Right atrium auricular region (tissue), 2 donors: Measurements from ENCODE around the gene PI4KB. TPM values are rescaled to one million over a fixed set of nuclear protein-coding genes. Genes with fewer than 3 reads are reported as not detected.

Source experiments
- DNase-seq: peaks from one replicate; pipeline ENCODE4 v3.0.0-alpha.2; 2019; ENCODE audit warnings: low spot score
- H3K27ac ChIP-seq, 2 donors: fragments of 200-600 bp; sonication (generic); 1 replicate in 1 of 2; 2 replicates in 1 of 2; pipeline ENCODE4 v1.5.1; 2016 to 2019
- H3K27me3 ChIP-seq, 2 donors: fragments of 200-600 bp; sonication (generic); one replicate each; pipeline versions ENCODE4 v1.5.1 to v1.6.0; 2017 to 2019
- H3K36me3 ChIP-seq: fragments of 200-600 bp; sonication (generic); one replicate; pipeline ENCODE4 v1.5.1; 2016
- H3K4me1 ChIP-seq, 2 donors: fragments of 200-600 bp; sonication (generic); one replicate each; pipeline versions ENCODE4 v1.5.1 to v1.6.0; 2017 to 2019
- H3K4me3 ChIP-seq, 2 donors: fragments of 200-600 bp; sonication (generic); 1 replicate in 1 of 2; 2 replicates in 1 of 2; pipeline ENCODE4 v1.5.1; 2017 to 2019; ENCODE audit warnings: mild to moderate bottlenecking in 1 of 2, moderate library complexity in 1 of 2
- H3K9me3 ChIP-seq, 2 donors: fragments of 200-600 bp; sonication (generic); one replicate each; pipeline ENCODE4 v1.5.1; 2019
- CTCF ChIP-seq, 2 donors: fragments of 200-600 bp; sonication (generic); IDR thresholded peaks; one replicate each; pipeline ENCODE4 v1.5.1; 2019; ENCODE audit warnings: antibody characterized with exemption in 2 of 2
- total RNA-seq, 2 donors: library from RNA; depleted of rRNA; stranded (reverse); fragments of >200 nt; gene quantifications; one replicate each; pipeline ENCODE4 v1.1.0, GENCODE V29; 2016

PI4KB gene
- total RNA-seq, 2 donors from 2014 or later: 46.5 to 61.8 TPM

DNA sequence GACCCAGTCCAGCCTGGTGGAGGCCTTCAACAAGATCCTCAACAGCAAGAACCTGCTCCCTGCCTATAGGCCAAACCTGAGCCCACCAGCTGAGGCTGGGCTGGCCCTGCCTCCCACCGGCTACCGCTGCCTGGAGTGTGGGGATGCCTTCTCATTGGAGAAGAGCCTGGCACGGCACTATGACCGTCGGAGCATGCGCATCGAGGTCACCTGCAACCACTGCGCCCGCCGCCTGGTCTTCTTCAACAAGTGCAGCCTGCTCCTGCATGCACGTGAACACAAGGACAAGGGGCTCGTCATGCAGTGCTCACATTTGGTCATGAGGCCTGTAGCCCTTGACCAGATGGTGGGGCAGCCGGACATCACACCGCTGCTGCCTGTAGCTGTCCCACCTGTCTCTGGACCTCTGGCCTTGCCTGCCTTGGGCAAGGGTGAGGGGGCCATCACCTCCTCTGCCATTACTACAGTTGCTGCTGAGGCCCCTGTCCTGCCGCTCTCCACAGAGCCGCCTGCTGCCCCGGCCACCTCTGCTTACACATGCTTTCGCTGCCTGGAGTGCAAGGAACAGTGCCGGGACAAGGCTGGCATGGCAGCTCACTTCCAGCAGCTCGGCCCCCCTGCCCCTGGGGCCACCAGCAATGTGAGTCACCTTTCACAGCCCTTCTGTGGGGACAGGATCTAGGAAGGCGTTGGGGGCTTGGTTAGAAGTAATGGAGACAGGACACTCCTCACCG, 39.3 kb downstream of the PI4KB start:
- DNase-seq: no peak
- peaks cover 0 to 16% of the 10 kb centered on the region in 2 donors for H3K4me1 ChIP-seq
- H3K27ac ChIP-seq: no peak overlapping the region
- no peaks in the 10 kb centered on the region for H3K9me3 ChIP-seq
- TF ChIP-seq CTCF (IDR thresholded peaks at IDR 0.05): no peak
- no peak overlapping the region for H3K4me3 ChIP-seq
- peaks cover 73% of the 10 kb centered on the region for H3K36me3 ChIP-seq
- H3K27me3 ChIP-seq: no peaks in the 10 kb centered on the region

DNA sequence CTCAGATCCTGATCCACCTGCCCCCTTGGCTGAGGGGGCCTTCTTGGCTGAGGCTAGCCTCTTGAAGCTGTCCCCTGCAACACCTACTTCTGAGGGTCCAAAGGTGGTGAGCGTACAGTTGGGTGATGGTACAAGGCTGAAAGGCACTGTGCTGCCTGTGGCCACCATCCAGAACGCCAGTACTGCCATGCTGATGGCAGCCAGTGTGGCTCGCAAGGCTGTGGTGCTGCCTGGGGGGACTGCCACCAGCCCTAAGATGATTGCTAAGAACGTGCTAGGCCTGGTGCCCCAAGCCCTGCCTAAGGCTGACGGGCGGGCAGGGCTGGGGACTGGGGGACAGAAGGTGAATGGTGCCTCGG, 39.9 kb downstream of the PI4KB start:
- peaks cover 67% of the 10 kb centered on the region for H3K36me3 ChIP-seq
- peaks cover 0 to 17% of the 10 kb centered on the region in 2 donors for H3K4me1 ChIP-seq
- TF ChIP-seq CTCF (IDR thresholded peaks at IDR 0.05): no peak
- no peaks in the 10 kb centered on the region for H3K27me3 ChIP-seq
- no peak for DNase-seq
- no peaks in the 10 kb centered on the region for H3K9me3 ChIP-seq
- no peak overlapping the region for H3K27ac ChIP-seq
- H3K4me3 ChIP-seq: no peak overlapping the region

- TF ChIP-seq CTCF (IDR thresholded peaks at IDR 0.05): no peak
- DNase-seq: no peak
- Histone ChIP-seq H3K9me3 (no peaks in the 10 kb centered on the region), H3K4me1 (peaks cover 0 to 17% of the 10 kb centered on the region in 2 donors), H3K4me3 (no peak overlapping the region), H3K27me3 (no peaks in the 10 kb centered on the region), H3K36me3 (peaks cover 61% of the 10 kb centered on the region), H3K27ac (no peak overlapping the region)
These were observed 40.4 kb downstream of the PI4KB start for GRCh38 chr1:151286619-151287340.

- peaks cover 36% of the 10 kb centered on the region for H3K36me3 ChIP-seq
- H3K27ac ChIP-seq: peak overlapping the region; percentile 97 to 99
- H3K4me1 ChIP-seq: peaks cover 0 to 22% of the 10 kb centered on the region in 2 donors
- H3K9me3 ChIP-seq: no peaks in the 10 kb centered on the region
- no peak for TF ChIP-seq CTCF (IDR thresholded peaks at IDR 0.05)
- H3K4me3 ChIP-seq: no peak overlapping the region
- no peak for DNase-seq
- no peaks in the 10 kb centered on the region for H3K27me3 ChIP-seq
These were observed 43.1 kb downstream of the PI4KB start for GRCh38 chr1:151284013-151284577.

- Histone ChIP-seq H3K4me1 (peaks cover 0 to 22% of the 10 kb centered on the region in 2 donors), H3K27me3 (no peaks in the 10 kb centered on the region), H3K4me3 (peak overlapping the region; percentile 70 to 75), H3K9me3 (no peaks in the 10 kb centered on the region), H3K27ac (peak overlapping the region; percentile 97 to 99), H3K36me3 (peaks cover 26% of the 10 kb centered on the region)
- DNase-seq: no peak
- no peak for TF ChIP-seq CTCF (IDR thresholded peaks at IDR 0.05)
These were observed 44.1 kb downstream of the PI4KB start for GRCh38 chr1:151282883-151283725.
